Stimulated activated CD4-positive, alpha-beta T cell treated with anti-CD3 and anti-CD28 coated beads, Interleukin-12 subunit alpha, Interleukin-12 subunit beta, amount 100 ng/mL, for 24 hours (primary cell): Measurements from ENCODE around the gene PLAGL2.
"Not testable (repeated sequence)": the region's sequence is repeated elsewhere in the genome, so short reads cannot be mapped to it uniquely, and the experiment has no call there.

Source experiments
- DNase-seq, 2 experiments: peaks; one replicate each; pipeline ENCODE4 v3.0.0-alpha.2; 2020; ENCODE audit warnings: low read depth in 2 of 2

Gene PLAGL2

GRCh38 chr20:32207626-32208498 is at the start of gene PLAGL2, which contains the start of gene POFUT1:
PLAGL2 (minus strand) TSS chr20:32207743; CDS start chr20:32202178, 5,565 bp downstream.
POFUT1 (plus strand) TSS chr20:32207880; CDS start chr20:32207942, 62 bp downstream.
- peak; percentile 81 to 87 for DNase-seq

- DNase-seq: peak; percentile 67 to 89
These were observed 44.6 kb upstream of the PLAGL2 start for GRCh38 chr20:32252189-32252588.

- DNase-seq: no peak
These were observed 43.9 kb upstream of the PLAGL2 start for GRCh38 chr20:32251470-32251869.

- DNase-seq: no peak
These were observed 41.6 kb upstream of the PLAGL2 start for GRCh38 chr20:32249030-32249738.

GRCh38 chr20:32248043-32248442 is 40.5 kb upstream of the PLAGL2 start:
- no peak for DNase-seq

- not testable (repeated sequence) for DNase-seq
These were observed 38.7 kb upstream of the PLAGL2 start for GRCh38 chr20:32246208-32246607.

- DNase-seq: no peak
These were observed 37.4 kb upstream of the PLAGL2 start for GRCh38 chr20:32244959-32245358.

- no peak for DNase-seq
These were observed 36.7 kb upstream of the PLAGL2 start for GRCh38 chr20:32244150-32244823.

GRCh38 chr20:32241807-32242206 is 34.3 kb upstream of the PLAGL2 start:
- no peak for DNase-seq

GRCh38 chr20:32240205-32240604 is 32.7 kb upstream of the PLAGL2 start:
- no peak for DNase-seq

- no peak for DNase-seq
These were observed 31.2 kb upstream of the PLAGL2 start for GRCh38 chr20:32238483-32239425.

GRCh38 chr20:32237419-32237818 is 29.9 kb upstream of the PLAGL2 start:
- DNase-seq: no peak

GRCh38 chr20:32236819-32237218 is 29.3 kb upstream of the PLAGL2 start:
- DNase-seq: no peak

GRCh38 chr20:32236048-32236533 is 28.5 kb upstream of the PLAGL2 start:
- no peak for DNase-seq

- DNase-seq: no peak
These were observed 27.9 kb upstream of the PLAGL2 start for GRCh38 chr20:32235331-32236047.

GRCh38 chr20:32234135-32234808 is 26.7 kb upstream of the PLAGL2 start:
- no peak for DNase-seq

GRCh38 chr20:32233286-32233685 is 25.7 kb upstream of the PLAGL2 start:
- no peak for DNase-seq

GRCh38 chr20:32232326-32232886 is 24.9 kb upstream of the PLAGL2 start:
- no peak for DNase-seq

- no peak for DNase-seq
These were observed 24.3 kb upstream of the PLAGL2 start for GRCh38 chr20:32231847-32232246.
